Measurements from ENCODE around the gene IL1R2. TPM values are rescaled to one million over a fixed set of nuclear protein-coding genes. Genes with fewer than 3 reads are reported as not detected.

Gene IL1R2
- total and polyA plus RNA-seq, 2 of the 13 experiments (the other 11 are each of a cell fraction or from before 2014, with no cell fraction given) = 3.6 to 7.3 TPM

DNA sequence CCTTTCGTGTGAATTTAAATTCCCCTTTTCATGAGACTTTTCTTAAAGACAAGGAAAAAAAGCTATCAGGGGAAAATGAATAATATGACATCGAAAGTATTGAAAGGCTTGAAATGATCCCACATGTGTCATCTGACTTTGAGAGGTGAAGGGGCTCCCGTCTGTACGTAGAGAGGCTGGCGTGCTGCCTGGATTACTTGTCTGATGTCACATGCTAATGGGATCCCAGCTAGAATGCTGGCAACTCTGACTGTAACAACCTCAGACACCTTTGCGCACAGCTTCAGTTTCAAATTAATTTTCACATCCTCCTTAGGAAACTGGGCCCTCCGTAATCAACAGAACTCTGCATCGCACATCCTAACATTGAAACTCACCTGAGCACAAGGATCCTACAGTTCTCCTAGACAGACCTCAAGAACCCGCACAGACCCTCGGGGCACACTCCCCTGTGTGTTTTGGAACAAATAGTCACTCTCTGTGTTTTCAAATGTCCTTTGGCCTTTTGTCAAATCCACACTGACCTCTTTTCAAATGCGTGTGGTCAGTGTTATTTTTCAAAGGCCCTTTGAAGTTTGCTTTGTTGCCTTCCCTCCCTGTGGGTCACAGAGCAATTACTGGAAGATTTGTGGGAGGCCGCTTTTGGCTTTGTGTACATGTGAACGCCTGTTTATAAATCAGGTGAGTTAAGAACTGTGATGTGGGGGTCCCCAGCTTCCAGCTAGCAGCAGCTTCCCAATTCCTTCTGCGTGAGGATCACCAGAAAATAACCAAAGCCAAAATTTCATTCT lies 65.9 kb downstream of the IL1R2 start (continued):
- TF ChIP-seq, protein P1, sequence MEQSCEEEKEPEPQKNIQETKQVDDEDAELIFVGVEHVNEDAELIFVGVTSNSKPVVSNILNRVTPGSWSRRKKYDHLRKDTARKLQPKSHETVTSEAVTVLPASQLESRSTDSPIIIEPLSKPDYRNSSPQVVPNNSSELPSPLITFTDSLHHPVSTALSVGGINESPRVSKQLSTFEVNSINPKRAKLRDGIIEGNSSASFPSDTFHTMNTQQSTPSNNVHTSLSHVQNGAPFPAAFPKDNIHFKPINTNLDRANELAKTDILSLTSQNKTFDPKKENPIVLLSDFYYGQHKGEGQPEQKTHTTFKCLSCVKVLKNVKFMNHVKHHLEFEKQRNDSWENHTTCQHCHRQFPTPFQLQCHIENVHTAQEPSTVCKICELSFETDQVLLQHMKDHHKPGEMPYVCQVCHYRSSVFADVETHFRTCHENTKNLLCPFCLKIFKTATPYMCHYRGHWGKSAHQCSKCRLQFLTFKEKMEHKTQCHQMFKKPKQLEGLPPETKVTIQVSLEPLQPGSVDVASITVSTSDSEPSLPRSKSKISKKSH (CRISPR knock-in tag; IDR thresholded peaks at IDR 0.05; ENCODE audit: borderline replicate concordance) = no peak
- TF ChIP-seq, protein P2, sequence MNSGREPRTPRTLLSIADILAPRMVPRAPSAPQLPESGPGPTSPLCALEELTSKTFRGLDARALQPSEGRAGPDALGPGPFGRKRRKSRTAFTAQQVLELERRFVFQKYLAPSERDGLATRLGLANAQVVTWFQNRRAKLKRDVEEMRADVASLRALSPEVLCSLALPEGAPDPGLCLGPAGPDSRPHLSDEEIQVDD (CRISPR knock-in tag; IDR thresholded peaks at IDR 0.05; ENCODE audit: borderline replicate concordance) = no peak
- TF ChIP-seq, protein P3, sequence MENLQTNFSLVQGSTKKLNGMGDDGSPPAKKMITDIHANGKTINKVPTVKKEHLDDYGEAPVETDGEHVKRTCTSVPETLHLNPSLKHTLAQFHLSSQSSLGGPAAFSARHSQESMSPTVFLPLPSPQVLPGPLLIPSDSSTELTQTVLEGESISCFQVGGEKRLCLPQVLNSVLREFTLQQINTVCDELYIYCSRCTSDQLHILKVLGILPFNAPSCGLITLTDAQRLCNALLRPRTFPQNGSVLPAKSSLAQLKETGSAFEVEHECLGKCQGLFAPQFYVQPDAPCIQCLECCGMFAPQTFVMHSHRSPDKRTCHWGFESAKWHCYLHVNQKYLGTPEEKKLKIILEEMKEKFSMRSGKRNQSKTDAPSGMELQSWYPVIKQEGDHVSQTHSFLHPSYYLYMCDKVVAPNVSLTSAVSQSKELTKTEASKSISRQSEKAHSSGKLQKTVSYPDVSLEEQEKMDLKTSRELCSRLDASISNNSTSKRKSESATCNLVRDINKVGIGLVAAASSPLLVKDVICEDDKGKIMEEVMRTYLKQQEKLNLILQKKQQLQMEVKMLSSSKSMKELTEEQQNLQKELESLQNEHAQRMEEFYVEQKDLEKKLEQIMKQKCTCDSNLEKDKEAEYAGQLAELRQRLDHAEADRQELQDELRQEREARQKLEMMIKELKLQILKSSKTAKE (CRISPR knock-in tag; IDR thresholded peaks at IDR 0.05; ENCODE audit: borderline replicate concordance) = peak; percentile 91
- TF ChIP-seq KDM3A (CRISPR knock-in tag; IDR thresholded peaks at IDR 0.05; ENCODE audit: low read depth) = peak; percentile 96
- TF ChIP-seq SIX1 (CRISPR knock-in tag; IDR thresholded peaks at IDR 0.05; ENCODE audit: borderline replicate concordance) = peak; percentile 96
- peak; percentile 94 for TF ChIP-seq ASH2L (IDR thresholded peaks at IDR 0.05; ENCODE audit: insufficient read length, low read depth, low read length)
- TF ChIP-seq, protein P4, sequence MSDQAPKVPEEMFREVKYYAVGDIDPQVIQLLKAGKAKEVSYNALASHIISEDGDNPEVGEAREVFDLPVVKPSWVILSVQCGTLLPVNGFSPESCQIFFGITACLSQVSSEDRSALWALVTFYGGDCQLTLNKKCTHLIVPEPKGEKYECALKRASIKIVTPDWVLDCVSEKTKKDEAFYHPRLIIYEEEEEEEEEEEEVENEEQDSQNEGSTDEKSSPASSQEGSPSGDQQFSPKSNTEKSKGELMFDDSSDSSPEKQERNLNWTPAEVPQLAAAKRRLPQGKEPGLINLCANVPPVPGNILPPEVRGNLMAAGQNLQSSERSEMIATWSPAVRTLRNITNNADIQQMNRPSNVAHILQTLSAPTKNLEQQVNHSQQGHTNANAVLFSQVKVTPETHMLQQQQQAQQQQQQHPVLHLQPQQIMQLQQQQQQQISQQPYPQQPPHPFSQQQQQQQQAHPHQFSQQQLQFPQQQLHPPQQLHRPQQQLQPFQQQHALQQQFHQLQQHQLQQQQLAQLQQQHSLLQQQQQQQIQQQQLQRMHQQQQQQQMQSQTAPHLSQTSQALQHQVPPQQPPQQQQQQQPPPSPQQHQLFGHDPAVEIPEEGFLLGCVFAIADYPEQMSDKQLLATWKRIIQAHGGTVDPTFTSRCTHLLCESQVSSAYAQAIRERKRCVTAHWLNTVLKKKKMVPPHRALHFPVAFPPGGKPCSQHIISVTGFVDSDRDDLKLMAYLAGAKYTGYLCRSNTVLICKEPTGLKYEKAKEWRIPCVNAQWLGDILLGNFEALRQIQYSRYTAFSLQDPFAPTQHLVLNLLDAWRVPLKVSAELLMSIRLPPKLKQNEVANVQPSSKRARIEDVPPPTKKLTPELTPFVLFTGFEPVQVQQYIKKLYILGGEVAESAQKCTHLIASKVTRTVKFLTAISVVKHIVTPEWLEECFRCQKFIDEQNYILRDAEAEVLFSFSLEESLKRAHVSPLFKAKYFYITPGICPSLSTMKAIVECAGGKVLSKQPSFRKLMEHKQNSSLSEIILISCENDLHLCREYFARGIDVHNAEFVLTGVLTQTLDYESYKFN (CRISPR knock-in tag; conservative IDR thresholded peaks at IDR 0.05) = peak; percentile 99
- peak; percentile 98 for TF ChIP-seq PPARG (CRISPR knock-in tag; conservative IDR thresholded peaks at IDR 0.05)
- TF ChIP-seq, protein P5, sequence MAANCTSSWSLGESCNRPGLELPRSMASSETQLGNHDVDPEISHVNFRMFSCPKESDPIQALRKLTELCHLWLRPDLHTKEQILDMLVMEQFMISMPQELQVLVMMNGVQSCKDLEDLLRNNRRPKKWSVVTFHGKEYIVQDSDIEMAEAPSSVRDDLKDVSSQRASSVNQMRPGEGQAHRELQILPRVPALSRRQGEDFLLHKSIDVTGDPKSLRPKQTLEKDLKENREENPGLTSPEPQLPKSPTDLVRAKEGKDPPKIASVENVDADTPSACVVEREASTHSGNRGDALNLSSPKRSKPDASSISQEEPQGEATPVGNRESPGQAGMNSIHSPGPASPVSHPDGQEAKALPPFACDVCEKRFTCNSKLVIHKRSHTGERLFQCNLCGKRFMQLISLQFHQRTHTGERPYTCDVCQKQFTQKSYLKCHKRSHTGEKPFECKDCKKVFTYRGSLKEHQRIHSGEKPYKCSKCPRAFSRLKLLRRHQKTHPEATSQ (CRISPR knock-in tag; IDR thresholded peaks at IDR 0.05; ENCODE audit: borderline replicate concordance) = no peak; the same call in 1 of the 2 replicates
- TF ChIP-seq ZNF557 (CRISPR knock-in tag; IDR thresholded peaks at IDR 0.05) = peak; percentile 83; the same call in 1 of the 2 replicates
- TF ChIP-seq, protein P6, sequence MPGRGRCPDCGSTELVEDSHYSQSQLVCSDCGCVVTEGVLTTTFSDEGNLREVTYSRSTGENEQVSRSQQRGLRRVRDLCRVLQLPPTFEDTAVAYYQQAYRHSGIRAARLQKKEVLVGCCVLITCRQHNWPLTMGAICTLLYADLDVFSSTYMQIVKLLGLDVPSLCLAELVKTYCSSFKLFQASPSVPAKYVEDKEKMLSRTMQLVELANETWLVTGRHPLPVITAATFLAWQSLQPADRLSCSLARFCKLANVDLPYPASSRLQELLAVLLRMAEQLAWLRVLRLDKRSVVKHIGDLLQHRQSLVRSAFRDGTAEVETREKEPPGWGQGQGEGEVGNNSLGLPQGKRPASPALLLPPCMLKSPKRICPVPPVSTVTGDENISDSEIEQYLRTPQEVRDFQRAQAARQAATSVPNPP (CRISPR knock-in tag; IDR thresholded peaks at IDR 0.05) = peak; percentile 45; the same call in 1 of the 2 replicates
- TF ChIP-seq RARA (CRISPR knock-in tag; IDR thresholded peaks at IDR 0.05) = peak; percentile 99
- TF ChIP-seq ZNF253 (CRISPR knock-in tag; IDR thresholded peaks at IDR 0.05; ENCODE audit: borderline replicate concordance) = no peak
- TF ChIP-seq ZNF703 (CRISPR knock-in tag; IDR thresholded peaks at IDR 0.05; ENCODE audit: borderline replicate concordance) = peak; percentile 80; the same call in 1 of the 2 replicates
- 0 out of 2 replicates have a peak, but pooled peaks have one; percentile 77 for TF ChIP-seq SMAD9 (CRISPR knock-in tag; IDR thresholded peaks at IDR 0.05)
- no peak for TF ChIP-seq CENPX (CRISPR knock-in tag; IDR thresholded peaks at IDR 0.05)
- 0 out of 2 replicates have a peak, but pooled peaks have one; percentile 28 for TF ChIP-seq ZNF777 (CRISPR knock-in tag; IDR thresholded peaks at IDR 0.05)
